ENCODE measurements around the gene NCK2.

GRCh38 chr2:105928563-105928962, 183.9 kb downstream of the NCK2 start:
- no peak for TF ChIP-seq CTCF (IDR thresholded peaks at IDR 0.05)
- no peak for TF ChIP-seq EP300 (IDR thresholded peaks at IDR 0.05)
- no peak for TF ChIP-seq POLR2A (IDR thresholded peaks at IDR 0.05; ENCODE audit: low read depth)
- no peak for TF ChIP-seq POLR2AphosphoS5 (IDR thresholded peaks at IDR 0.05)
